CD4-positive, alpha-beta memory T cell (primary cell): ENCODE measurements around the gene SDR9C7. TPM values are rescaled to one million over a fixed set of nuclear protein-coding genes. Genes with fewer than 3 reads are reported as not detected.
"Not testable (repeated sequence)": the region's sequence is repeated elsewhere in the genome, so short reads cannot be mapped to it uniquely, and the experiment has no call there.

Source experiments
- CTCF ChIA-PET: fragments of 350-600 bp; sonication (Branson Sonifier 250); formaldehyde crosslinking; loops from one replicate; lab custom pipeline; 2021; ENCODE audit warnings: inconsistent platforms; ENCODE audit not compliant: partially characterized antibody; lab: Charles Lee
- POLR2A ChIA-PET: fragments of 350-600 bp; sonication (Branson Sonifier 250); formaldehyde crosslinking; loops from one replicate; lab custom pipeline; 2021; ENCODE audit not compliant: partially characterized antibody; lab: Charles Lee
- DNase-seq, 5 donors: peaks; one replicate each; pipeline versions ENCODE4 v3.0.0 to v3.0.0-alpha.2; 2020 to 2022; ENCODE audit warnings: mixed read lengths in 1 of 5
- H3K27ac ChIP-seq: one replicate; pipeline ENCODE4 v1.7.0; 2013; ENCODE audit warnings: low read depth, low read length
- H3K27me3 ChIP-seq: 2 replicates; pipeline ENCODE4 v1.7.0; 2013; ENCODE audit warnings: mild to moderate bottlenecking, low read length, moderate library complexity; ENCODE audit not compliant: insufficient read depth
- H3K36me3 ChIP-seq: 2 replicates; pipeline ENCODE4 v1.7.0; 2013; ENCODE audit warnings: mild to moderate bottlenecking, low read length, moderate library complexity; ENCODE audit not compliant: insufficient read depth
- H3K4me1 ChIP-seq: 2 replicates; pipeline ENCODE4 v1.7.0; 2013; ENCODE audit warnings: mild to moderate bottlenecking, low read length, moderate library complexity; ENCODE audit not compliant: insufficient read depth
- H3K4me3 ChIP-seq, 2 donors: one replicate each; pipeline ENCODE4 v1.7.0; 2013; ENCODE audit warnings: low read length in 2 of 2, mild to moderate bottlenecking in 1 of 2
- H3K9me3 ChIP-seq, 2 donors: one replicate each; pipeline ENCODE4 v1.7.0; 2013; ENCODE audit warnings: low read length in 2 of 2, control low read depth in 1 of 2; ENCODE audit not compliant: control insufficient read depth in 1 of 2
- H3K27ac Mint-ChIP-seq, 7 donors: one replicate each; pipeline ENCODE4 v1.8.0; 2020 to 2021; ENCODE audit warnings: mixed read lengths in 7 of 7, mild to moderate bottlenecking in 6 of 7, inconsistent platforms in 3 of 7, moderate library complexity in 3 of 7
- H3K27me3 Mint-ChIP-seq, 2 donors: one replicate each; pipeline ENCODE4 v1.8.0; 2020 to 2021; ENCODE audit warnings: mixed read lengths in 2 of 2
- H3K36me3 Mint-ChIP-seq, 2 donors: one replicate each; pipeline ENCODE4 v1.8.0; 2020 to 2021; ENCODE audit warnings: mixed read lengths in 2 of 2, inconsistent platforms in 1 of 2, mild to moderate bottlenecking in 1 of 2
- H3K4me1 Mint-ChIP-seq, 4 donors: one replicate each; pipeline ENCODE4 v1.8.0; 2020 to 2021; ENCODE audit warnings: mixed read lengths in 4 of 4, mild to moderate bottlenecking in 1 of 4
- H3K4me3 Mint-ChIP-seq, 8 donors: one replicate each; pipeline ENCODE4 v1.8.0; 2020 to 2021; ENCODE audit warnings: mixed read lengths in 8 of 8, mild to moderate bottlenecking in 7 of 8, moderate library complexity in 6 of 8, inconsistent platforms in 3 of 8
- H3K9me3 Mint-ChIP-seq, 8 donors: one replicate each; pipeline ENCODE4 v1.8.0; 2020 to 2021; ENCODE audit warnings: mixed read lengths in 8 of 8, mild to moderate bottlenecking in 5 of 8, inconsistent platforms in 3 of 8, moderate library complexity in 1 of 8
- intact Hi-C: fragments of 100-400 bp; cut with micrococcal nuclease; formaldehyde crosslinking; loops from one replicate; pipeline ENCODE4 v1.15.1; 2023
- polyA plus RNA-seq, 2 donors: library from polyadenylated mRNA; unstranded; fragments of 300-500 nt; fragmentation: Illumina TruSeq; gene quantifications; one replicate each; pipeline ENCODE4 v1.2.3, GENCODE V29; 2021
- total RNA-seq, 2 experiments: library from RNA; stranded (reverse); gene quantifications; one replicate each; pipeline ENCODE4 v1.2.3, GENCODE V29; 2021

SDR9C7 gene
- total and polyA plus RNA-seq, 4 experiments from 2014 or later, result not detected

- ChIA-PET CTCF (no interaction called here), POLR2A (no interaction called here)
- Mint-ChIP-seq H3K27ac (no peak overlapping the region), H3K36me3 (peaks cover 1 to 36% of the 10 kb centered on the region in 2 donors), H3K4me3 (no peak overlapping the region), H3K9me3 (peaks cover 0 to 8% (median 4%) of the 10 kb centered on the region in 8 donors), H3K27me3 (peaks cover 0 to 2% of the 10 kb centered on the region in 2 donors), H3K4me1 (no peaks in the 10 kb centered on the region)
- Histone ChIP-seq H3K4me3 (no peak overlapping the region), H3K9me3 (peaks cover 0 to 4% of the 10 kb centered on the region in 2 donors), H3K27me3 (no peaks in the 10 kb centered on the region), H3K4me1 (no peaks in the 10 kb centered on the region), H3K36me3 (no peaks in the 10 kb centered on the region), H3K27ac (no peak overlapping the region)
- no peak for DNase-seq
- intact Hi-C loops, result no loop called here
These were observed 19.1 kb upstream of the SDR9C7 start for GRCh38 chr12:56953314-56953713.

GRCh38 chr12:56951582-56952339 is 17.6 kb upstream of the SDR9C7 start:
- peaks cover 1 to 25% of the 10 kb centered on the region in 2 donors for H3K36me3 Mint-ChIP-seq
- peaks cover 0 to 4% (median 0%) of the 10 kb centered on the region in 8 donors for H3K9me3 Mint-ChIP-seq
- POLR2A ChIA-PET, result no interaction called here
- Histone ChIP-seq H3K27ac (no peak overlapping the region), H3K27me3 (no peaks in the 10 kb centered on the region), H3K4me3 (no peak overlapping the region), H3K4me1 (no peaks in the 10 kb centered on the region), H3K36me3 (no peaks in the 10 kb centered on the region), H3K9me3 (no peaks in the 10 kb centered on the region)
- no peak overlapping the region for H3K27ac Mint-ChIP-seq
- CTCF ChIA-PET, result interaction anchor here (1.3 kb wide), 1 partner anchor 36 kb away, joined by 3 read pairs; no protein-coding TSS in a partner anchor
- no peak for DNase-seq
- H3K27me3 Mint-ChIP-seq, result no peaks in the 10 kb centered on the region
- intact Hi-C loops, result no loop called here
- no peaks in the 10 kb centered on the region for H3K4me1 Mint-ChIP-seq
- H3K4me3 Mint-ChIP-seq, result no peak overlapping the region

DNA sequence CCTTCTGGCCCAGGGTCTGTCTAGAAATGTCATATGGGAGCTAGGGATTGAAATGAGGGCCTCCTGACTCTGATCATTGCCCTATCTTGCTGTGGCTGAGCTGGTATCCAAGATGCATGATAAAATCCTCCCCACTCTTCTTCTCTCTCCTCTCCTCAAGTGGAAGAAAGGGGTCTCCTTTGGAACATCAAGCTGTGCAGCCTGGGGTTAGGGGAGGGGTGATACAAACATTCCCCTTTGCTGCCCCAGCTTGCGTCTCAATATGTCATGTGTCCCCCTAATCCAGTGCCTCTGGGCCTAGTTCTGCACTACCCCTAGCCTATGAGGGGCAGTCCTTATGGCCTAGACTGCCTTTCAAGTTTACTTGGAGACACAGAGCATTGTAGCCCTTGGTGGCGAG is 14.7 kb upstream of the SDR9C7 start:
- H3K9me3 ChIP-seq, result no peaks in the 10 kb centered on the region
- intact Hi-C loops, result no loop called here
- no peak overlapping the region for H3K27ac Mint-ChIP-seq
- no peak overlapping the region for H3K27ac ChIP-seq
- peaks cover 1 to 22% of the 10 kb centered on the region in 2 donors for H3K36me3 Mint-ChIP-seq
- ChIA-PET CTCF (no interaction called here), POLR2A (no interaction called here)
- no peaks in the 10 kb centered on the region for H3K36me3 ChIP-seq
- no peak for DNase-seq
- no peak overlapping the region for H3K4me3 ChIP-seq
- no peak overlapping the region for H3K4me3 Mint-ChIP-seq
- H3K4me1 Mint-ChIP-seq, result no peaks in the 10 kb centered on the region
- no peaks in the 10 kb centered on the region for H3K4me1 ChIP-seq
- no peaks in the 10 kb centered on the region for H3K27me3 Mint-ChIP-seq
- no peaks in the 10 kb centered on the region for H3K27me3 ChIP-seq
- peaks cover 0 to 10% (median 5%) of the 10 kb centered on the region in 8 donors for H3K9me3 Mint-ChIP-seq

GRCh38 chr12:56948457-56948777 is 14.2 kb upstream of the SDR9C7 start:
- no peak for DNase-seq
- CTCF ChIA-PET, result no interaction called here
- H3K27ac Mint-ChIP-seq, result no peak overlapping the region
- POLR2A ChIA-PET, result no interaction called here
- peaks cover 0 to 2% of the 10 kb centered on the region in 2 donors for H3K27me3 Mint-ChIP-seq
- Histone ChIP-seq H3K4me3 (no peak overlapping the region), H3K9me3 (no peaks in the 10 kb centered on the region), H3K27me3 (no peaks in the 10 kb centered on the region), H3K4me1 (no peaks in the 10 kb centered on the region), H3K27ac (no peak overlapping the region), H3K36me3 (no peaks in the 10 kb centered on the region)
- no peak overlapping the region for H3K4me3 Mint-ChIP-seq
- H3K36me3 Mint-ChIP-seq, result peaks cover 1 to 22% of the 10 kb centered on the region in 2 donors
- no peaks in the 10 kb centered on the region for H3K4me1 Mint-ChIP-seq
- H3K9me3 Mint-ChIP-seq, result peaks cover 0 to 10% (median 7%) of the 10 kb centered on the region in 8 donors
- intact Hi-C loops, result no loop called here

DNA sequence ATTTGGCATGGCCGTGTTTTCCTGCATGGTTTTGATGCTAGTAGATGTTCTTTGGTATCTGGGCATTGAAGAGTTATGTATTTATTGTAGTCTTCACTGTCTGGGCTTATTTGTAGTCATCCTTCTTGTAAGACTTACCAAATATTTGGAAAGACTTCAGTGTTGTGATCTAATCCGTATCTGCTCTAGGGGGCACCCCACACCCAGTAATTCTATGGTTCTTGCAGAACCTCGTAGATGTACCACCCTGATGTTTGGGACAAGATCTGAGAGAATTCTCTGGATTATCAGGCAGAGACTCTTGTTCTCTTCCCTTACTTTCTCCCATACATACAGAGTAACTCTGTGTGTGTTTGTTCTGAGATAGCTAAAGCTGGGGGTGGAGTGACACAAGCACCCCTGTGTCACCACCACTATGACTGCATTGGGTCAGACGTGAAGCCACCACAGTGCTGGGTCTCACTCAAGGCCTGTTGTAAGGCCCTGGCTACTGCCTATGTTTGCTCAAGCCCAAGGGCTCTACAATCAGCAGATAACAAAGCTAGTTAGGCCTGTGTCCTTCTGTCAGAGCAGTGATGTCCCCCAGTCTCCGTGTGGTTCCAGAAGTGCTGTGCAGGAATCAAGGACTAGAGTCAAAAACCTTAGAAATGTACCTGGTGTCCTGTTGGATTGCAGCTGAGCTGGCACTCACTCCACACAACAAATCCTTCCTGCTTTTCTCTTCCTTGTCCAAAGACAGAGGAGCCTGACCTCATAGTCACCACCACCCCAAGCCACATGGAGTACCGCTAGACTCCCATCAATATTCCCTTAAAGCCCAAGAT is 13.6 kb upstream of the SDR9C7 start:
- Mint-ChIP-seq H3K27ac (no peak overlapping the region), H3K9me3 (peaks cover 0 to 10% (median 9%) of the 10 kb centered on the region in 8 donors), H3K4me3 (no peak overlapping the region), H3K27me3 (peaks cover 0 to 2% of the 10 kb centered on the region in 2 donors), H3K4me1 (no peaks in the 10 kb centered on the region), H3K36me3 (peaks cover 1 to 21% of the 10 kb centered on the region in 2 donors)
- Histone ChIP-seq H3K4me1 (no peaks in the 10 kb centered on the region), H3K27ac (no peak overlapping the region), H3K4me3 (no peak overlapping the region), H3K27me3 (no peaks in the 10 kb centered on the region), H3K36me3 (no peaks in the 10 kb centered on the region), H3K9me3 (no peaks in the 10 kb centered on the region)
- ChIA-PET CTCF (no interaction called here), POLR2A (no interaction called here)
- DNase-seq, result no peak
- intact Hi-C loops, result no loop called here

DNA sequence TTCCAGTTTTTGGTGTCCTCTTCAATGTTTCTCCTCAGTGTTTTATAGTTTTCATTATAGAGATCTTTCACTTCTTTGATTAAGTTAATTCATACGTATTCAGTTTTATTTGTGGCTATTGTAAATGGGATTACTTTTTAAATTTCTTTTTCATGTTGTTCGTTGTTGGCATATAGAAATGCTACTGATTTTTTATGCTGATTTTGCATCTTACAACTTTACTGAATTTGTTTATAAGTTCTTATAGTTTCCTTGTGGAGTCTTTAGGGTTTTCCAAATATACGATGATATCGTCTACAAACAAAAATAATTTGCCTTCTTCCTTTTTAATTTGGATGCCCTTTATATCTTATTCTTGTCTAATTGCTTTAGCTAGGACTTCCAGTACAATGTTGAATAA is 9.7 kb upstream of the SDR9C7 start:
- intact Hi-C loops, result no loop called here
- Mint-ChIP-seq H3K27me3 (peaks cover 0 to 5% of the 10 kb centered on the region in 2 donors), H3K36me3 (no peaks in the 10 kb centered on the region), H3K4me3 (no peak overlapping the region), H3K27ac (no peak overlapping the region), H3K9me3 (peaks cover 0 to 10% (median 9%) of the 10 kb centered on the region in 8 donors), H3K4me1 (no peaks in the 10 kb centered on the region)
- ChIA-PET CTCF (no interaction called here), POLR2A (no interaction called here)
- no peak for DNase-seq
- H3K27ac ChIP-seq, result no peak overlapping the region
- H3K27me3 ChIP-seq, result no peaks in the 10 kb centered on the region
- H3K36me3 ChIP-seq, result no peaks in the 10 kb centered on the region
- H3K9me3 ChIP-seq, result no peaks in the 10 kb centered on the region
- H3K4me3 ChIP-seq, result no peak overlapping the region
- no peaks in the 10 kb centered on the region for H3K4me1 ChIP-seq

GRCh38 chr12:56943374-56943773 is 9.2 kb upstream of the SDR9C7 start:
- H3K4me1 Mint-ChIP-seq, POLR2A ChIA-PET, H3K36me3 ChIP-seq: not testable (repeated sequence)

More at GRCh38 chr12:56943374-56943773, 9.2 kb upstream of the SDR9C7 start:
- CTCF ChIA-PET, H3K27ac ChIP-seq, H3K4me3 ChIP-seq, H3K4me1 ChIP-seq, intact Hi-C loops, H3K27ac Mint-ChIP-seq, H3K36me3 Mint-ChIP-seq, DNase-seq, H3K4me3 Mint-ChIP-seq, H3K9me3 ChIP-seq, H3K27me3 Mint-ChIP-seq, H3K9me3 Mint-ChIP-seq, H3K27me3 ChIP-seq: not testable (repeated sequence)
